C4-2B (cell line): ENCODE measurements around the gene OSBPL1A.

Source experiments
- H3K27ac ChIP-seq: fragments of 450-650 bp; 2 replicates; pipeline ENCODE4 v1.5.1; 2017
- CTCF ChIP-seq: fragments of 450-650 bp; conservative IDR thresholded peaks from 2 replicates; pipeline ENCODE4 v1.5.1; 2017; ENCODE audit warnings: mild to moderate bottlenecking
- ZFX ChIP-seq: fragments of 450-650 bp; IDR thresholded peaks from 2 replicates; pipeline ENCODE4 v1.6.1; 2017

Gene OSBPL1A

GRCh38 chr18:24128700-24129099 is 268.9 kb downstream of the OSBPL1A start:
- H3K27ac ChIP-seq = no peak overlapping the region
- TF ChIP-seq ZFX (no peak), CTCF (no peak)

GRCh38 chr18:24127735-24128134 is 269.9 kb downstream of the OSBPL1A start:
- H3K27ac ChIP-seq = no peak overlapping the region
- no peak for TF ChIP-seq CTCF
- no peak for TF ChIP-seq ZFX

DNA sequence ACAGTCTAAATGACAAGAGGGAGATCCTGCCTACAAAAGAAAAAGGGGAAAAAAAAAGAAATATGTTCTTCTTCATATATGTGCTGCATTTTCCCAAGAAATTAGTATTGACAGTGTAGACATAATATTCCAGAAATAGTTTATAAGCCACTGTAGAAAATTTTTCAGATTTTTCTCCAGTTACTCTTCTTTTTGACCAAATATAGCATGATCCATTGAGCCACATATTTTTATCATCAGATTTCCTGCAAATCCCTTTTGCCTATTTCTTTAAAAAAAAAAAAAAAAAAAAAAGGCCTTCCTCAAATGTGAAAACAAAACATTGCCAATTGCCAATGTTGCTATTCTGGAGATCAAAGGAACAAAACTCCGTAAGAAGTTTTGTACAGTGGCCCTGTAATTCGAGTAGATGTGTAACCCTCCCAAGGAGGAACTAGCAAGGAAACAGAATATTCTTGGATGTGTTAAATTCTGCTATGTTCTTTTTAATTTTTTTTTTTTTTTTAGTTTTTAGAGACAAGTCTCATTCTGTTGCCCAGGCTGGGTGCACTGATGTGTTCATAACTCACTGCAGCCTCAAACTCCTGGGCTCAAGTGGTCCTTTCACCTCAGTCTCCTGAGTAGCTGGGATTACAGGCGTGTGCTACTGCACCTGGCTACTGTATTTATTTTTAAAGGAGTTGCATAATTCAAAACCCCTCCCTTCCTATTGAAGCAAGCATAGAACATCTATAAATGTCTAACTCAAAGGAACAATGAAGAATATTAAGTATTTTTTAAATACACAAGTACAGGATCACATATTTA is 271.3 kb downstream of the OSBPL1A start:
- TF ChIP-seq CTCF (no peak), ZFX (no peak)
- H3K27ac ChIP-seq = no peak overlapping the region

GRCh38 chr18:24121625-24122024 is 276.0 kb downstream of the OSBPL1A start:
- TF ChIP-seq ZFX (no peak), CTCF (no peak)
- H3K27ac ChIP-seq = no peak overlapping the region

- TF ChIP-seq CTCF (no peak), ZFX (no peak)
- no peak overlapping the region for H3K27ac ChIP-seq
Observed at GRCh38 chr18:24120676-24121075, 276.9 kb downstream of the OSBPL1A start.

DNA sequence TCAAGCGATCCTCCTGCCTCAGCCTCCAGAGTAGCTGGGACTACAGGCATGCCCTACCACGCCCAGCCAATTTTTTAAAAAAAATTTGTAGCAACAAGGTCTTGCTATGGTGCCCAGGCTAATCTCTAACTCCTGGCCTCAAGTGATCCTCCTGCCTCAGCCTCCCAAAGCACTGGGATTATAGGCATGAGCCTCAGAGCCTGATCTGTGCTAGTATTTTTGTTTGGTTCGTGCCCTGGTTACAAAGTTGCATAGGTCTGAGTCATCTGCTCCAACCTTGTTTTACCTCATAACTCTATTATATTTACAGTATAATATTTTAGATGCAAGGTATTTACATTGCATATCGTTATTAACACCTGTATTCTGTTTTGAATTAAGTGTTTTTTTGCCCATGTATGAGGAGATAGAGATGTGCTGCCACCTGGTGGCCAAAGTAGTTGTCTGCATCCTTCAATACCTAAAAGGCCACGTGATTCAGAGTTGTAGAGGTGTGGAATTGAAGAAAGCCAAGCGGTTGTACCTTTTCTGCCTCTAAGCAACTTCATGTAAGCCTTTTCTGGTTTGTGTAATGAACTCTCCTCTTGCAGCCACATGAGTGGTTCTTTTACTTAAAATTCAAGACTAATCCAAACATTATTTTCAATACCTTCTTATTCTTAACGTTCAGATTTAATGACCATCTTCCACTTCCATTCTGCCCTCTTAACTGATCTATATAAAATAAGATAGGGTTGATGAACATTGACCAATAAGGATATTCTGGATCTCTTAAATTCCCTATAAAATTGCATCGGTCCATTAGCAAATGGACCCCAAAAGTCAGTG is 278.7 kb downstream of the OSBPL1A start:
- TF ChIP-seq CTCF = peak; percentile 93
- no peak for TF ChIP-seq ZFX
- H3K27ac ChIP-seq = no peak overlapping the region

DNA sequence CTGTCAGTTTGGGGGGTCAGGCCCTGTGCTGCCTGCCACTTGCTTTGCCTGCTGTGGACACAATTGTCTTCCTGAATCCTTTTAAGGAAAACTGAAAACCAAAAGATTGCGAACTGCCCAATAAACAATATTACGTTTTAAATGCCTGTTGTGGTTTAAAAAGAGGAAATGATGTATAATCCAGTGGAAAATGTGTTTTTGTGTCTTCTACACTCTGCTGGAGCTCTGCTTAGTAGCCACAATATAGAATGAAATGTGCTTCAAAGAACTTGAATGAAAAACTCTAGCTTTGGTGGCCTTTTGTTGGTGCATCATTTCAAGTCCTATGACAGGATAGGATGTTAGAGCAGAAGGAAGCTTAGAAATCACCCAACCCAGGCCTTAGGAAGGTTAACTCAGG is 282.0 kb downstream of the OSBPL1A start:
- H3K27ac ChIP-seq = no peak overlapping the region
- TF ChIP-seq CTCF (no peak), ZFX (no peak)
